ENCODE results near the gene MAGI2.

DNA sequence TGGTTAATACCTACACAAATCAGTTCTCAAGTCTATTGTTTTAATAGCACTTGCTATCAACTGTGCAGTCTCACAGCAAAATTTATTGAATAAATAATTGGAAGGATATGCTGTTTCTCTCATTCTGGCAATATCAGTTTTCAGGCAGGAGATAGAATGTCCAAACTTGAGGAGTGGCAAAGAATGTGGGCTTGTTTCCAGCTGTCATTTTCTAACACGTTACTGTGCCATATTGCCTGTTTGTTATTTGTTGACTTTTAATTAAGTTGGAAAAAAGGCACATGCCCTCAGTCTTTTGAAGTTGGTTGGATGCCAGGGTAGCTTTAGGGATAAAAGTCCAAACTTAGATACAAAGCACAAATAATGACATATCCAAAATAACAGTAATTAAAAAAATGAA lies 52.2 kb downstream of the MAGI2 start:
- TF ChIP-seq, protein P1, sequence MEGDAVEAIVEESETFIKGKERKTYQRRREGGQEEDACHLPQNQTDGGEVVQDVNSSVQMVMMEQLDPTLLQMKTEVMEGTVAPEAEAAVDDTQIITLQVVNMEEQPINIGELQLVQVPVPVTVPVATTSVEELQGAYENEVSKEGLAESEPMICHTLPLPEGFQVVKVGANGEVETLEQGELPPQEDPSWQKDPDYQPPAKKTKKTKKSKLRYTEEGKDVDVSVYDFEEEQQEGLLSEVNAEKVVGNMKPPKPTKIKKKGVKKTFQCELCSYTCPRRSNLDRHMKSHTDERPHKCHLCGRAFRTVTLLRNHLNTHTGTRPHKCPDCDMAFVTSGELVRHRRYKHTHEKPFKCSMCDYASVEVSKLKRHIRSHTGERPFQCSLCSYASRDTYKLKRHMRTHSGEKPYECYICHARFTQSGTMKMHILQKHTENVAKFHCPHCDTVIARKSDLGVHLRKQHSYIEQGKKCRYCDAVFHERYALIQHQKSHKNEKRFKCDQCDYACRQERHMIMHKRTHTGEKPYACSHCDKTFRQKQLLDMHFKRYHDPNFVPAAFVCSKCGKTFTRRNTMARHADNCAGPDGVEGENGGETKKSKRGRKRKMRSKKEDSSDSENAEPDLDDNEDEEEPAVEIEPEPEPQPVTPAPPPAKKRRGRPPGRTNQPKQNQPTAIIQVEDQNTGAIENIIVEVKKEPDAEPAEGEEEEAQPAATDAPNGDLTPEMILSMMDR (IDR thresholded peaks at IDR 0.05; ENCODE audit: insufficient read depth, low read length, poor library complexity, severe bottlenecking): no peak
- no peak for TF ChIP-seq EZH2phosphoT487 (conservative IDR thresholded peaks at IDR 0.05; ENCODE audit: low read length)
